ENCODE results near the gene MMS22L. TPM values are rescaled to one million over a fixed set of nuclear protein-coding genes. Genes with fewer than 3 reads are reported as not detected.

The MMS22L gene
- total RNA-seq, 1 experiment from 2014 or later, result 52.8 TPM

- Histone ChIP-seq H2BK5ac (ENCODE audit: insufficient read length, low read length) (no peak overlapping the region), H3K79me2 (ENCODE audit: insufficient read depth, low read length) (no peaks in the 10 kb centered on the region), H3T11ph (ENCODE audit: low read length) (no peak overlapping the region), H4K8ac (replicated peaks; ENCODE audit: insufficient read length, low read depth, low read length) (no peak overlapping the region), H2BK20ac (ENCODE audit: low read depth, low read length, poor library complexity, severe bottlenecking) (no peak overlapping the region), H3K79me1 (ENCODE audit: insufficient read depth, low read depth, low read length, poor library complexity, severe bottlenecking) (no peaks in the 10 kb centered on the region), H2AFZ (ENCODE audit: low read length) (no peak overlapping the region), H3K23me2 (ENCODE audit: insufficient read length, low read depth, low read length, poor library complexity, severe bottlenecking) (no peaks in the 10 kb centered on the region), H2BK12ac (ENCODE audit: insufficient read length, low read depth, low read length) (no peak overlapping the region), H3K4ac (ENCODE audit: low read depth, low read length) (no peak overlapping the region), H2BK120ac (ENCODE audit: low read depth, low read length, poor library complexity, severe bottlenecking) (no peak overlapping the region), H4K20me1 (ENCODE audit: control insufficient read depth, insufficient read depth, insufficient read length) (no peaks in the 10 kb centered on the region), H3K23ac (ENCODE audit: insufficient read length, low read depth, low read length) (no peak overlapping the region), H3K27me3 (ENCODE audit: insufficient read depth, low read length) (no peaks in the 10 kb centered on the region), H2AK5ac (ENCODE audit: insufficient read length, low read length) (no peak overlapping the region), H4K5ac (ENCODE audit: insufficient read length, low read depth, low read length) (no peak overlapping the region), H3K56ac (ENCODE audit: insufficient read length, low read depth, low read length) (no peak overlapping the region), H3K14ac (ENCODE audit: insufficient read depth, low read length) (no peak overlapping the region), H3K27ac (ENCODE audit: insufficient read length, low read depth, low read length) (no peak overlapping the region), H3K9me3 (ENCODE audit: control insufficient read depth, low read depth, low read length) (no peaks in the 10 kb centered on the region), H3K18ac (ENCODE audit: insufficient read length, low read depth, low read length) (no peak overlapping the region), H4K91ac (ENCODE audit: insufficient read length, low read depth, low read length) (no peak overlapping the region), H3K4me2 (ENCODE audit: insufficient read depth, insufficient read length, low read length) (no peak overlapping the region), H3K4me1 (ENCODE audit: insufficient read depth, low read length) (peaks cover 3% of the 10 kb centered on the region; the same call in 1 of the 2 replicates), H2BK15ac (ENCODE audit: low read depth, low read length) (no peak overlapping the region), H3K9ac (ENCODE audit: extremely low read depth, insufficient read length, low read length) (no peak overlapping the region)
- Mint-ChIP-seq H3K4me3 (no peak overlapping the region), H3K27ac (peak overlapping the region in 1 of 3 experiments; percentile 82; a peak in 1 of 7 replicates), H3K27me3 (ENCODE audit: low read depth) (no peaks in the 10 kb centered on the region), H3K9me3 (no peaks in the 10 kb centered on the region), H3K36me3 (ENCODE audit: insufficient read depth in 1 of 3, low read depth in 3 of 3) (no peaks in the 10 kb centered on the region), H3K4me1 (no peaks in the 10 kb centered on the region)
- TF ChIP-seq, protein P1, sequence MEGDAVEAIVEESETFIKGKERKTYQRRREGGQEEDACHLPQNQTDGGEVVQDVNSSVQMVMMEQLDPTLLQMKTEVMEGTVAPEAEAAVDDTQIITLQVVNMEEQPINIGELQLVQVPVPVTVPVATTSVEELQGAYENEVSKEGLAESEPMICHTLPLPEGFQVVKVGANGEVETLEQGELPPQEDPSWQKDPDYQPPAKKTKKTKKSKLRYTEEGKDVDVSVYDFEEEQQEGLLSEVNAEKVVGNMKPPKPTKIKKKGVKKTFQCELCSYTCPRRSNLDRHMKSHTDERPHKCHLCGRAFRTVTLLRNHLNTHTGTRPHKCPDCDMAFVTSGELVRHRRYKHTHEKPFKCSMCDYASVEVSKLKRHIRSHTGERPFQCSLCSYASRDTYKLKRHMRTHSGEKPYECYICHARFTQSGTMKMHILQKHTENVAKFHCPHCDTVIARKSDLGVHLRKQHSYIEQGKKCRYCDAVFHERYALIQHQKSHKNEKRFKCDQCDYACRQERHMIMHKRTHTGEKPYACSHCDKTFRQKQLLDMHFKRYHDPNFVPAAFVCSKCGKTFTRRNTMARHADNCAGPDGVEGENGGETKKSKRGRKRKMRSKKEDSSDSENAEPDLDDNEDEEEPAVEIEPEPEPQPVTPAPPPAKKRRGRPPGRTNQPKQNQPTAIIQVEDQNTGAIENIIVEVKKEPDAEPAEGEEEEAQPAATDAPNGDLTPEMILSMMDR (conservative IDR thresholded peaks at IDR 0.05), result no peak
- DNase-seq, result no peak
- no CpG with 5 or more reads among the region's 6 CpGs for WGBS (ENCODE audit: extremely low coverage, insufficient read length, low lambda C conversion rate)
These were observed 190.2 kb downstream of the MMS22L start for GRCh38 chr6:97092673-97093305.

Data from H9 (cell line).